Transverse colon (tissue), 3 donors: ENCODE data around the gene PROM2.

Experiments
- POLR2A ChIP-seq: fragments of 450-650 bp; IDR thresholded peaks from one replicate; pipeline ENCODE4 v1.6.1; 2016; ENCODE audit warnings: antibody characterized with exemption, mild to moderate bottlenecking, moderate library complexity
- TF ChIP-seq, protein P1 (sequence below), 5 experiments: fragments of 200-600 bp in 3 of 5; fragments of 450-650 bp in 2 of 5; sonication (generic) in 3 of 5; IDR thresholded peaks; 1 replicate in 2 of 5; 2 replicates in 3 of 5; pipeline ENCODE4 v1.5.1; 2016 to 2017; ENCODE audit warnings: antibody characterized with exemption in 5 of 5, inconsistent platforms in 3 of 5, mild to moderate bottlenecking in 2 of 5, moderate library complexity in 1 of 5

GRCh38 chr2:95337829-95338228 lies 63.6 kb downstream of the PROM2 start:
- TF ChIP-seq, protein P1, sequence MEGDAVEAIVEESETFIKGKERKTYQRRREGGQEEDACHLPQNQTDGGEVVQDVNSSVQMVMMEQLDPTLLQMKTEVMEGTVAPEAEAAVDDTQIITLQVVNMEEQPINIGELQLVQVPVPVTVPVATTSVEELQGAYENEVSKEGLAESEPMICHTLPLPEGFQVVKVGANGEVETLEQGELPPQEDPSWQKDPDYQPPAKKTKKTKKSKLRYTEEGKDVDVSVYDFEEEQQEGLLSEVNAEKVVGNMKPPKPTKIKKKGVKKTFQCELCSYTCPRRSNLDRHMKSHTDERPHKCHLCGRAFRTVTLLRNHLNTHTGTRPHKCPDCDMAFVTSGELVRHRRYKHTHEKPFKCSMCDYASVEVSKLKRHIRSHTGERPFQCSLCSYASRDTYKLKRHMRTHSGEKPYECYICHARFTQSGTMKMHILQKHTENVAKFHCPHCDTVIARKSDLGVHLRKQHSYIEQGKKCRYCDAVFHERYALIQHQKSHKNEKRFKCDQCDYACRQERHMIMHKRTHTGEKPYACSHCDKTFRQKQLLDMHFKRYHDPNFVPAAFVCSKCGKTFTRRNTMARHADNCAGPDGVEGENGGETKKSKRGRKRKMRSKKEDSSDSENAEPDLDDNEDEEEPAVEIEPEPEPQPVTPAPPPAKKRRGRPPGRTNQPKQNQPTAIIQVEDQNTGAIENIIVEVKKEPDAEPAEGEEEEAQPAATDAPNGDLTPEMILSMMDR (IDR thresholded peaks at IDR 0.05): no peak
- no peak for TF ChIP-seq POLR2A
